DND-41 (cell line): ENCODE results near the gene TBL1X.

Experiments used
- CTCF ChIP-seq: IDR thresholded peaks from 2 replicates; pipeline ENCODE4 v1.5.1; 2012; ENCODE audit warnings: borderline replicate concordance, low read length, moderate library complexity, mild to moderate bottlenecking; ENCODE audit not compliant: poor library complexity, severe bottlenecking; ENCODE audit errors: extremely low read depth
- EZH2 ChIP-seq: IDR thresholded peaks from 3 replicates; pipeline ENCODE4 v1.6.1; 2012; ENCODE audit warnings: borderline replicate concordance, low read depth, mild to moderate bottlenecking, moderate library complexity, low read length, inconsistent platforms; ENCODE audit not compliant: severe bottlenecking

- TF ChIP-seq CTCF (no peak), EZH2 (no peak)
Measured at GRCh38 chrX:9529223-9529622, 64.4 kb downstream of the TBL1X start.
